Measurements from ENCODE around the gene PARP15. TPM values are rescaled to one million over a fixed set of nuclear protein-coding genes. Genes with fewer than 3 reads are reported as not detected.
A peak's percentile ranks its signal among the peaks of the same experiment; 100 is the strongest.

PARP15 gene
- total RNA-seq, 1 donor from 2014 or later: 0.55 TPM

GRCh38 chr3:122674339-122674738, 96.9 kb downstream of the PARP15 start:
- Mint-ChIP-seq H3K4me3 (ENCODE audit: low read depth) (no peak overlapping the region), H3K9me3 (ENCODE audit: low read depth) (no peaks in the 10 kb centered on the region), H3K4me1 (ENCODE audit: low read depth) (peaks cover 2% of the 10 kb centered on the region), H3K36me3 (ENCODE audit: insufficient read depth) (no peaks in the 10 kb centered on the region), H3K27ac (no peak overlapping the region), H3K27me3 (peaks cover 3% of the 10 kb centered on the region)
- TF ChIP-seq, protein P1, sequence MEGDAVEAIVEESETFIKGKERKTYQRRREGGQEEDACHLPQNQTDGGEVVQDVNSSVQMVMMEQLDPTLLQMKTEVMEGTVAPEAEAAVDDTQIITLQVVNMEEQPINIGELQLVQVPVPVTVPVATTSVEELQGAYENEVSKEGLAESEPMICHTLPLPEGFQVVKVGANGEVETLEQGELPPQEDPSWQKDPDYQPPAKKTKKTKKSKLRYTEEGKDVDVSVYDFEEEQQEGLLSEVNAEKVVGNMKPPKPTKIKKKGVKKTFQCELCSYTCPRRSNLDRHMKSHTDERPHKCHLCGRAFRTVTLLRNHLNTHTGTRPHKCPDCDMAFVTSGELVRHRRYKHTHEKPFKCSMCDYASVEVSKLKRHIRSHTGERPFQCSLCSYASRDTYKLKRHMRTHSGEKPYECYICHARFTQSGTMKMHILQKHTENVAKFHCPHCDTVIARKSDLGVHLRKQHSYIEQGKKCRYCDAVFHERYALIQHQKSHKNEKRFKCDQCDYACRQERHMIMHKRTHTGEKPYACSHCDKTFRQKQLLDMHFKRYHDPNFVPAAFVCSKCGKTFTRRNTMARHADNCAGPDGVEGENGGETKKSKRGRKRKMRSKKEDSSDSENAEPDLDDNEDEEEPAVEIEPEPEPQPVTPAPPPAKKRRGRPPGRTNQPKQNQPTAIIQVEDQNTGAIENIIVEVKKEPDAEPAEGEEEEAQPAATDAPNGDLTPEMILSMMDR (IDR thresholded peaks at IDR 0.05; ENCODE audit: unreplicated experiment): no peak
- DNase-seq (ENCODE audit: low spot score, unreplicated experiment): no peak

- DNase-seq (ENCODE audit: low spot score, unreplicated experiment): no peak
- H3K36me3 Mint-ChIP-seq (ENCODE audit: insufficient read depth): no peaks in the 10 kb centered on the region
- no peak overlapping the region for H3K27ac Mint-ChIP-seq
- no peaks in the 10 kb centered on the region for H3K9me3 Mint-ChIP-seq (ENCODE audit: low read depth)
- TF ChIP-seq, protein P1 (IDR thresholded peaks at IDR 0.05; ENCODE audit: unreplicated experiment): no peak
- no peak overlapping the region for H3K4me3 Mint-ChIP-seq (ENCODE audit: low read depth)
- H3K4me1 Mint-ChIP-seq (ENCODE audit: low read depth): peaks cover 16% of the 10 kb centered on the region
- peaks cover 7% of the 10 kb centered on the region for H3K27me3 Mint-ChIP-seq
These were observed 99.3 kb downstream of the PARP15 start for GRCh38 chr3:122676759-122677158.

- H3K9me3 Mint-ChIP-seq (ENCODE audit: low read depth): no peaks in the 10 kb centered on the region
- no peaks in the 10 kb centered on the region for H3K36me3 Mint-ChIP-seq (ENCODE audit: insufficient read depth)
- TF ChIP-seq, protein P1 (IDR thresholded peaks at IDR 0.05; ENCODE audit: unreplicated experiment): no peak
- peaks cover 7% of the 10 kb centered on the region for H3K27me3 Mint-ChIP-seq
- peaks cover 16% of the 10 kb centered on the region for H3K4me1 Mint-ChIP-seq (ENCODE audit: low read depth)
- no peak for DNase-seq (ENCODE audit: low spot score, unreplicated experiment)
- H3K4me3 Mint-ChIP-seq (ENCODE audit: low read depth): no peak overlapping the region
- no peak overlapping the region for H3K27ac Mint-ChIP-seq
These were observed 99.8 kb downstream of the PARP15 start for GRCh38 chr3:122677216-122677615.

GRCh38 chr3:122678506-122678905, 101.1 kb downstream of the PARP15 start:
- no peak overlapping the region for H3K4me3 Mint-ChIP-seq (ENCODE audit: low read depth)
- peaks cover 16% of the 10 kb centered on the region for H3K4me1 Mint-ChIP-seq (ENCODE audit: low read depth)
- no peak for DNase-seq (ENCODE audit: low spot score, unreplicated experiment)
- H3K36me3 Mint-ChIP-seq (ENCODE audit: insufficient read depth): no peaks in the 10 kb centered on the region
- TF ChIP-seq, protein P1 (IDR thresholded peaks at IDR 0.05; ENCODE audit: unreplicated experiment): no peak
- H3K9me3 Mint-ChIP-seq (ENCODE audit: low read depth): no peaks in the 10 kb centered on the region
- H3K27ac Mint-ChIP-seq: no peak overlapping the region
- peaks cover 7% of the 10 kb centered on the region for H3K27me3 Mint-ChIP-seq

GRCh38 chr3:122679085-122679881, 101.8 kb downstream of the PARP15 start:
- Mint-ChIP-seq H3K36me3 (ENCODE audit: insufficient read depth) (no peaks in the 10 kb centered on the region), H3K27ac (no peak overlapping the region), H3K4me1 (ENCODE audit: low read depth) (peaks cover 16% of the 10 kb centered on the region), H3K9me3 (ENCODE audit: low read depth) (no peaks in the 10 kb centered on the region), H3K4me3 (ENCODE audit: low read depth) (peak overlapping the region; percentile 89), H3K27me3 (peaks cover 7% of the 10 kb centered on the region)
- TF ChIP-seq, protein P1 (IDR thresholded peaks at IDR 0.05; ENCODE audit: unreplicated experiment): peak; percentile 83
- DNase-seq (ENCODE audit: low spot score, unreplicated experiment): peak; percentile 58

All from progenitor cell of endocrine pancreas (in vitro differentiated cells).